Measurements from ENCODE around the gene NECTIN3. TPM values are rescaled to one million over a fixed set of nuclear protein-coding genes. Genes with fewer than 3 reads are reported as not detected.

The NECTIN3 gene
- total RNA-seq, 6 donors from 2014 or later: 6.3 to 31.6 (median 22.1) TPM

- no peaks in the 10 kb centered on the region for H3K27me3 ChIP-seq
- no peaks in the 10 kb centered on the region for H3K9me3 ChIP-seq
- H3K4me1 ChIP-seq: peaks cover 0 to 8% (median 3%) of the 10 kb centered on the region in 4 donors
- no peak overlapping the region for H3K4me3 ChIP-seq
- no peak overlapping the region for H3K27ac ChIP-seq
- DNase-seq (no peak), ATAC-seq (ENCODE audit: low FRiP score in 2 of 2) (no peak)
- H3K36me3 ChIP-seq: no peaks in the 10 kb centered on the region
- TF ChIP-seq EP300 (IDR thresholded peaks at IDR 0.05): no peak
- TF ChIP-seq POLR2A (IDR thresholded peaks at IDR 0.05): no peak
- TF ChIP-seq CTCF (IDR thresholded peaks at IDR 0.05): no peak
- TF ChIP-seq POLR2AphosphoS5 (IDR thresholded peaks at IDR 0.05): no peak
Observed at GRCh38 chr3:111087924-111088469, 16.4 kb downstream of the NECTIN3 start.

- no peaks in the 10 kb centered on the region for H3K9me3 ChIP-seq
- ATAC-seq (ENCODE audit: low FRiP score in 2 of 2) (no peak), DNase-seq (no peak)
- H3K4me3 ChIP-seq: no peak overlapping the region
- no peaks in the 10 kb centered on the region for H3K36me3 ChIP-seq
- H3K27ac ChIP-seq: no peak overlapping the region
- H3K27me3 ChIP-seq: no peaks in the 10 kb centered on the region
- 82 to 86% methylated on average over 10 of the region's 10 CpGs for WGBS, 2 donors
- no peaks in the 10 kb centered on the region for H3K4me1 ChIP-seq
- TF ChIP-seq CTCF (IDR thresholded peaks at IDR 0.05) (no peak), POLR2A (IDR thresholded peaks at IDR 0.05) (no peak), POLR2AphosphoS5 (IDR thresholded peaks at IDR 0.05) (no peak), EP300 (IDR thresholded peaks at IDR 0.05) (no peak)
Observed at GRCh38 chr3:111096487-111097209, 25.0 kb downstream of the NECTIN3 start.

DNA sequence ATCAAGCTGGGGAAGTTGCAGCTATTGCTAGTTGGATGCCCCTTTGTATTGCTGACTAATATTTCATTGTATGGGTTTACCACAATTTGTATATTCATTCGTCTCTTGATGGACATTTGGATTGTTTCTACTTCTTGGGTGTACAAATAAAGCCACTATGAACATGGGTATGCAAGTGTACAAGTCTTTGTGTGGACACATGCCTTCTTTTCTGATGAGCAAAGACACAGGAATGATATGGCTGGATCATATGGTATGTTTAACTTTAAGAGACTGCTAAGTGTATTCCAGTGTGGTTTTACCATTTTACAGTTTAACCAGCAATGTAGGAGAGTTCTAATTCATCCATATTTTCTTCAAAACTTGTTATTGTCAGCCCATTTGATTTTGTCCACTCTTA is 32.2 kb downstream of the NECTIN3 start:
- H3K4me3 ChIP-seq: no peak overlapping the region
- no peak overlapping the region for H3K27ac ChIP-seq
- 78 to 87% methylated on average over 1 of the region's 1 CpG for WGBS, 2 donors
- no peaks in the 10 kb centered on the region for H3K27me3 ChIP-seq
- H3K9me3 ChIP-seq: no peaks in the 10 kb centered on the region
- H3K4me1 ChIP-seq: no peaks in the 10 kb centered on the region
- no peaks in the 10 kb centered on the region for H3K36me3 ChIP-seq
- DNase-seq (no peak), ATAC-seq (ENCODE audit: low FRiP score in 2 of 2) (no peak)
- no peak for TF ChIP-seq POLR2A (IDR thresholded peaks at IDR 0.05)

- TF ChIP-seq POLR2AphosphoS5 (IDR thresholded peaks at IDR 0.05) (no peak), CTCF (IDR thresholded peaks at IDR 0.05) (no peak), EP300 (IDR thresholded peaks at IDR 0.05) (no peak), POLR2A (IDR thresholded peaks at IDR 0.05) (no peak)
- H3K9me3 ChIP-seq: no peaks in the 10 kb centered on the region
- DNase-seq: no peak
- no peak for ATAC-seq (ENCODE audit: low FRiP score in 2 of 2)
- no peaks in the 10 kb centered on the region for H3K4me1 ChIP-seq
- WGBS, 2 donors: 61% methylated on average over 3 of the region's 3 CpGs
- no peak overlapping the region for H3K27ac ChIP-seq
- H3K36me3 ChIP-seq: no peaks in the 10 kb centered on the region
- H3K4me3 ChIP-seq: no peak overlapping the region
- H3K27me3 ChIP-seq: no peaks in the 10 kb centered on the region
Observed at GRCh38 chr3:111106993-111107661, 35.5 kb downstream of the NECTIN3 start.

- Histone ChIP-seq H3K4me3 (no peak overlapping the region), H3K9me3 (no peaks in the 10 kb centered on the region), H3K4me1 (no peaks in the 10 kb centered on the region), H3K27me3 (no peaks in the 10 kb centered on the region), H3K36me3 (no peaks in the 10 kb centered on the region), H3K27ac (no peak overlapping the region)
- no peak for TF ChIP-seq CTCF (IDR thresholded peaks at IDR 0.05)
- TF ChIP-seq POLR2AphosphoS5 (IDR thresholded peaks at IDR 0.05): no peak
- TF ChIP-seq POLR2A (IDR thresholded peaks at IDR 0.05): no peak
- TF ChIP-seq EP300 (IDR thresholded peaks at IDR 0.05): no peak
- DNase-seq (no peak), ATAC-seq (ENCODE audit: low FRiP score in 2 of 2) (no peak)
- 56 to 71% methylated on average over 2 of the region's 2 CpGs for WGBS, 2 donors
Observed at GRCh38 chr3:111107662-111108035, 36.0 kb downstream of the NECTIN3 start.

Measured in upper lobe of left lung (tissue), 6 donors.